Testis (tissue), 2 donors: ENCODE measurements around the gene BTG1.
A peak's percentile ranks its signal among the peaks of the same experiment; 100 is the strongest.

Source experiments
- POLR2A ChIP-seq: fragments of 450-650 bp; IDR thresholded peaks from one replicate; pipeline ENCODE4 v1.6.1; 2017; ENCODE audit warnings: antibody characterized with exemption, mild to moderate bottlenecking, moderate library complexity
- TF ChIP-seq, protein P1 (sequence below), 3 experiments: fragments of 450-650 bp in 2 of 3; fragments of 200-600 bp in 1 of 3; sonication (generic) in 1 of 3; IDR thresholded peaks; one replicate each; pipeline ENCODE4 v1.5.1; 2016 to 2019; ENCODE audit warnings: antibody characterized with exemption in 3 of 3, mild to moderate bottlenecking in 2 of 3, moderate library complexity in 1 of 3

DNA sequence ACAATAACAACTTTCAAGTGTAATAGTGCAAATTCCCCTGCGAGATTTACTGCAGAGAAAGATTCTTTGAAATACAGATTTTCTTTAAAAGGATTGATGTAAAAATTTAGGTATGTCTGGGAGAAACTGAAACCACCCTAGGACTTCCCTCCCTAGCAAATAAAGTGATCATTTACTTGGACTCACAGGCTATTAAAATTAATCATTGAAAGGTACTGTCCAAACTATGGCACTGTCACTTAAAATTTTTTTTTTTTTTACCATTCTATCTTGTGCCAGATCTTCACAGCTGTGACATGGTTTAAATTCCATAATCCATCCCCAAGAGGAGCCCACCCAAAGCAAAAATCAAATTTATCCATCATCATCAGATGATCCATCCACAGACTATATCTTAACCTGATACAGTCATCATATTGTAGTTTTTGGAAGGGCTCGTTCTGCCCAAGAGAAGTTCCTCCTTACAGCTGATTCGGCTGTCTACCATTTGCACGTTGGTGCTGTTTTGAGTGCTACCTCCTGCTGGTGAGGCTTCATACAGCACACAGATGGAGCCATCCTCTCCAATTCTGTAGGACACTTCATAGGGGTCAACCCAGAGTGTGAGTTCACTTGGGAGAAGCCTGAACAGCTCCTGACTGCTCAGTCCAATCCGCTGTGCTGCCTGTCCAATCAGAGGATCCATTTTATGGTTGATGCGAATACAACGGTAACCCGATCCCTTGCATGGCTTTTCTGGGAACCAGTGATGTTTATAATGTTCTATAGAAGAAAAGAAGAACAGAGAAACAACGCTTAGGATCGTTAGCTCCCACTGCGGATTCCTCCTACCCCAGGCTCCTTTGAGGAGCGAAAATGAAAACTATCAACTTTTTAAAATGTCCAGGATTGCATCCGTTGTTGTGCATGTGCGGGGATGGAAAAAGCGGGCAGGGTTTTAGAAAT, 1.7 kb downstream of the BTG1 start:
- TF ChIP-seq POLR2A, result no peak
- TF ChIP-seq, protein P1, sequence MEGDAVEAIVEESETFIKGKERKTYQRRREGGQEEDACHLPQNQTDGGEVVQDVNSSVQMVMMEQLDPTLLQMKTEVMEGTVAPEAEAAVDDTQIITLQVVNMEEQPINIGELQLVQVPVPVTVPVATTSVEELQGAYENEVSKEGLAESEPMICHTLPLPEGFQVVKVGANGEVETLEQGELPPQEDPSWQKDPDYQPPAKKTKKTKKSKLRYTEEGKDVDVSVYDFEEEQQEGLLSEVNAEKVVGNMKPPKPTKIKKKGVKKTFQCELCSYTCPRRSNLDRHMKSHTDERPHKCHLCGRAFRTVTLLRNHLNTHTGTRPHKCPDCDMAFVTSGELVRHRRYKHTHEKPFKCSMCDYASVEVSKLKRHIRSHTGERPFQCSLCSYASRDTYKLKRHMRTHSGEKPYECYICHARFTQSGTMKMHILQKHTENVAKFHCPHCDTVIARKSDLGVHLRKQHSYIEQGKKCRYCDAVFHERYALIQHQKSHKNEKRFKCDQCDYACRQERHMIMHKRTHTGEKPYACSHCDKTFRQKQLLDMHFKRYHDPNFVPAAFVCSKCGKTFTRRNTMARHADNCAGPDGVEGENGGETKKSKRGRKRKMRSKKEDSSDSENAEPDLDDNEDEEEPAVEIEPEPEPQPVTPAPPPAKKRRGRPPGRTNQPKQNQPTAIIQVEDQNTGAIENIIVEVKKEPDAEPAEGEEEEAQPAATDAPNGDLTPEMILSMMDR (IDR thresholded peaks at IDR 0.05), result peak; percentile 57 to 82 (median 80)
